Measurements from ENCODE around the gene HIP1. TPM values are rescaled to one million over a fixed set of nuclear protein-coding genes. Genes with fewer than 3 reads are reported as not detected.
"Not testable (repeated sequence)": the region's sequence is repeated elsewhere in the genome, so short reads cannot be mapped to it uniquely, and the experiment has no call there.

Gene HIP1
- total RNA-seq, 4 donors from 2014 or later, result 24.9 to 51.2 (median 27.2) TPM

DNA sequence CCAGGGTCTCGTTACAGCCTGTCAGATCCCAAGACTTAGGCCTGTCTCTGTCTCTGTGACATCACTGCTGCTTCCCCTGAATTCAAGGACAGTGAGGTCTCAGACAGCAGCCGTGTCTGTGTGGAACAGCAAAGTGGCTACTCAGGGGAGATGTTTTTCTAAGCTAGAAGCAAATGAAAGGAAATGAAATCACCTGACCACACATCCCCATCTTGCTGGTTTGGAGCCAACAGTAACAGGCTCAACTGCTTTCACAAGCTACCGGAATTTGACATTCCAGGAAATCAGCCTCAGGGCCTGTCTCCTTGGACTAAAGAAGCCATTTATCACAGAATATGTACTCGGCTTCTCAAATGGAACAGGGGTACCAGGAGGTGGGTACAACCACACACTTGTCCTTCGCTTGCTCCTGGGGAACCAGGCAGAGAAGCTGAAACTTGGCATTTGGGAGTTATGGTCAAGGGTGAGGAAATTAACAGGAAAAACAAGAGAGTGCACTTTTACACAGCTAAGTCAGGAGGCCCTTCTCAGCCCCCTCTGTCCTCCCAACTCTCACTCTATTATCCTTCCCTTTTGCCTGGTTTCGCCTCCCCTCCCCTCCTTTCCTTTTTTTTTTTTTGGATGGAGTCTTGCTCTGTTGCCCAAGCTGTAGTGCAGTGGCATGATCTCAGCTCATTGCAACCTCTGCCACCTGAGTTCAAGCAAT is 173.5 kb downstream of the HIP1 start:
- DNase-seq (ENCODE audit: low spot score) (no peak), ATAC-seq (ENCODE audit: low FRiP score) (no peak)
- TF ChIP-seq, protein P1, sequence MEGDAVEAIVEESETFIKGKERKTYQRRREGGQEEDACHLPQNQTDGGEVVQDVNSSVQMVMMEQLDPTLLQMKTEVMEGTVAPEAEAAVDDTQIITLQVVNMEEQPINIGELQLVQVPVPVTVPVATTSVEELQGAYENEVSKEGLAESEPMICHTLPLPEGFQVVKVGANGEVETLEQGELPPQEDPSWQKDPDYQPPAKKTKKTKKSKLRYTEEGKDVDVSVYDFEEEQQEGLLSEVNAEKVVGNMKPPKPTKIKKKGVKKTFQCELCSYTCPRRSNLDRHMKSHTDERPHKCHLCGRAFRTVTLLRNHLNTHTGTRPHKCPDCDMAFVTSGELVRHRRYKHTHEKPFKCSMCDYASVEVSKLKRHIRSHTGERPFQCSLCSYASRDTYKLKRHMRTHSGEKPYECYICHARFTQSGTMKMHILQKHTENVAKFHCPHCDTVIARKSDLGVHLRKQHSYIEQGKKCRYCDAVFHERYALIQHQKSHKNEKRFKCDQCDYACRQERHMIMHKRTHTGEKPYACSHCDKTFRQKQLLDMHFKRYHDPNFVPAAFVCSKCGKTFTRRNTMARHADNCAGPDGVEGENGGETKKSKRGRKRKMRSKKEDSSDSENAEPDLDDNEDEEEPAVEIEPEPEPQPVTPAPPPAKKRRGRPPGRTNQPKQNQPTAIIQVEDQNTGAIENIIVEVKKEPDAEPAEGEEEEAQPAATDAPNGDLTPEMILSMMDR (IDR thresholded peaks at IDR 0.05), result no peak

DNA sequence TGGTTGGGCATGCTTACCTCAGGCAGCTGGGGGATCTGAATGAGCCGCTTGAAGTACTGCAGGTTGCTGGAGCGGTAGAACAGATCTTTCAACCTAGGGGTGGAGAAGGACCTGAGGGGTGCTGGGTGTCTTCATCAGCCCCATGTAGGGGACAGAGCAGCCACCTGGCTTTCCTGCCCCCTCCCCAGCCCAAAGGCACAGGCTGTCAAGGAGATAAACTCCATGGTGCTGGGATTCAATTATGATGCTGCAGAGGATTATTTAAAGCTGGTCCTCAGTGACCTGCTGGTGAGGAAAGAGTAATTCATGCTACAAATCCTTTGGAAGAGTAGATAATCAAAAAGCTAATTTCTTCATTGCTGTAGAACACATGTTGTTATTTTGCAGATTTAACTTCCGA is 175.6 kb downstream of the HIP1 start:
- no peak for ATAC-seq (ENCODE audit: low FRiP score)
- TF ChIP-seq, protein P1 (IDR thresholded peaks at IDR 0.05), result no peak
- DNase-seq (ENCODE audit: low spot score), result no peak

DNA sequence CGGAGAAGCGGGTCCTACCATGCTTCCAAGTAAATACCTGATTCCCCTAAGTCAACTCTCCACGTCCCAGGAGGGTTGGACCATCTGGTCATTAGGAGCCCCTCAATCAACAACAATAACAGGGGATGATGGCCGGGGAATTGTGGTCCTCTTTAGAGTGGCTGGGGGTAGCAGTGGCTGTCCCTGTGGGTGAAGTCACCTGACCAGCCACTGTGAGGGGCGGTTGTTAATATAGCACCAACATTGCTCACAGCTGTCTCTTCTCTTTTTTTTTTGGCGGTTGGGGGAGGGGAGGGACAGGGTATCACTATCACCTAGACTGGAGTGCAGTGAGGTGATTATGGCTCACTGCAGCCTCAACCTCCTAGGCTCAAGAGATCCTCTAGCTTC is 178.8 kb downstream of the HIP1 start:
- no peak for DNase-seq (ENCODE audit: low spot score)
- no peak for ATAC-seq (ENCODE audit: low FRiP score)
- TF ChIP-seq, protein P1 (IDR thresholded peaks at IDR 0.05), result no peak

DNA sequence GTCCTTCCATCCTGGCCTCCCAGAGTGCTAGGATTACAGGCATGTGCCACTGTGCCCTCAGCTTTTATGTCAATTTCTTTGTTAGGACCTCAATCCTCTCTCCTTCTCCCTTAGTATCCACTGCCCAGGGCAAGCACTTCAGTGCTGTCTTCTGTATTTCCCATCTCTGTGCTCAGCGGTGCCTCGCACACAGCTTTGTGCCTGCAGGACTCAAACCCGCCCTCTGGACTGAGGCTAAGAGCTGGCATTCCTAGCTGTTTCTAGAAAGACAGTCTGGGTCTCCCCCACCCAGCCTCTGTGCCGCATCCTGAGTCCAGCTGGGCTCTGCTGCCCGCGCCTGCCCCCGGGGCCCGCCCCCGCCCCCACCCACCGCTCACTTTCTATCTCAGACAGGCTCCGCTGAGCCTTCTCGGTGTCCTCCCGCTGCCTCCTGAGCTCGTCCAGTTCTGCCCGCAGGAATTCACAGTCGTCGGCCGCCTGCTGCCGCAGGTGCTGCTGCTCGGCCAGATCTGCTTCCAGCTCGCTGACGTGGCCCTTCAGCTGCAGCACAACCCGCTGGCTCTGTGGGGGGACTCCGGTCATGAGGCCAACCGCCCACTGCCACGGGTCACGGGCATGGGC is 179.3 kb downstream of the HIP1 start:
- ATAC-seq (ENCODE audit: low FRiP score), result no peak
- DNase-seq (ENCODE audit: low spot score), result no peak

DNA sequence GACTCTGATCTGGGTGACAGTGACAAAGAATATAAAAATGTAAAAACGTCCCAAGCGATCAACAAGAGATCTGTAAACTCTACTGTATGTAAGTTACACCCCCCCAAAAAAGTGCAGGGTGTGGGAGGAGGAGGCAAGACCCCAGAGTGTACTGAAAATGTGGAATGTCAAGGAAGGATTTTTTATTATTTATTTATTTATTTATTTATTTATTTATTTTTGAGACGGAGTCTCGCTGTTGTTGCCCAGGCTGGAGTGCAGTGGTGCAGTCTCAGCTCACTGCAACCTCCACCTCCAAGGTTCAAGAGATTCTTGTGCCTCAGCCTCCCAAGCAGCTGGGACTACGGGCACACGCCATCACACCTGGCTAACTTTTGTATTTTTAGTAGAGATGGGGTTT is 181.9 kb downstream of the HIP1 start:
- not testable (repeated sequence) for DNase-seq (ENCODE audit: low spot score); ATAC-seq (ENCODE audit: low FRiP score)

More for the DNA sequence above, 179.3 kb downstream of the HIP1 start:
- TF ChIP-seq, protein P1 (IDR thresholded peaks at IDR 0.05), result no peak

DNA sequence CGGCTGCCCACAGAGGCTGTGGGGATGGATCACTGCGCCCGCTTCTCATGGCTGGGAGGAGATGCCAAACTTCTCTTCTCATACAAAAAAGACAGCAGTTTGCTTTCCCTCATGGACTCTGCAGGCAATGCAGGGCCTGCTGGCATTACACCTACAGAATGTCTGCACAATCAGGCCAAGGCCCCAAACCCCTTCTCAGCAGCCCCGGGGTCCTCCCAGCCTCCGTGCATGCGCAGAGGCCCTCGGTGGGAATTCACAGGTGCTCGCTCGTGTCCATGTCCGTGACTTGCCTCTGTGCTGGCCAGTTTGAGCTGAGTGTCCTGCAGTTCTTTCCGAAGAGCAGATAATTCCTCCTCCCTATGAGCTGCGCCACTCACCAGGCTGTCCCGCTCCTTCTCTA is 183.0 kb downstream of the HIP1 start:
- DNase-seq (ENCODE audit: low spot score) (no peak), ATAC-seq (ENCODE audit: low FRiP score) (no peak)
- TF ChIP-seq, protein P1 (IDR thresholded peaks at IDR 0.05), result no peak

DNA sequence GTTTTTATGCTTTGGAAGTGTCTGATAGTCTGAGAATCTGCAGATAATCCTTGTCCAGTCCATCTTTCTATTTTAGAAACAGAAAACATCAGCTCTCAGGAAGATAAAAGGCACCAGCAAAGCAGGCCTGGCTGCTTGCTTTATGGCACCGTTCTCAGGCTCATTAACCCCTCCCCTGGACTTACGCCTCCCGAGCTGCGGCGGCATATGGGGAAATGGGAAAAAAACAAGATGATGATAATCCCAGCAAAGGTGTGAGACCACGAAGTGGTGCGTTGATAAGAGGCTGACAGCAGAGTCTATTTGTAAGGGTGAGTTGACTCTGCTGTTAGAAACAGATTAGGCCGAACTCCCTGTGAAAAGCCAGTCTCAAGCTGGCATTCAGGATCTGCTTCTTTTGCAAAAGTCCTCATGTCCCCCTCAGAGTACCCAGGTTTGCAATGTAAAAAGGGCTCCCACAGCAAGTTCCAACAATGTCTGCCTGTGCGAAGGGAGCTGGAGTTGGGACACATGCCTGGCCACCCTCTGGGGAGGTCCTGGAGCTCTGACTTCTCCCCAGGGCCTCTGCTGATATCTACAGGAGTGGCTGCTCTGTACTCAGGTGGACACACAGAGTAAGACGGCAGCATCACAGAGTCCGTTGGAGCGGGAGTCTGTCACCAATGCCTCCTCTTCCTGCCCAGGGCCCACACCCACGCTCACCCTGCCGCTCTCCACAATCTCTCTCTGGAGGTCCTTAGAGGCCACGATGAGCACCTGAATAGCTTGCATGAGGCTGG is 192.3 kb downstream of the HIP1 start:
- DNase-seq (ENCODE audit: low spot score), result no peak
- TF ChIP-seq, protein P1 (IDR thresholded peaks at IDR 0.05), result no peak

More for the DNA sequence above, 192.3 kb downstream of the HIP1 start:
- no peak for ATAC-seq (ENCODE audit: low FRiP score)

Measured in omental fat pad (tissue), 4 donors.